Measurements from ENCODE around the gene SNCG. TPM values are rescaled to one million over a fixed set of nuclear protein-coding genes. Genes with fewer than 3 reads are reported as not detected.

SNCG gene
- total and polyA plus RNA-seq, 2 of the 8 experiments (the other 6 are each of a cell fraction or from before 2014, with no cell fraction given) = 4.4 to 12.2 TPM

- TF ChIP-seq CHD7 (IDR thresholded peaks at IDR 0.05; ENCODE audit: insufficient replicate concordance, low read length) (no peak), CTCF (IDR thresholded peaks at IDR 0.05; ENCODE audit: control extremely low read depth in 1 of 3, insufficient read depth in 1 of 3, low read depth in 1 of 3, low read length in 3 of 3) (no peak), NRF1 (IDR thresholded peaks at IDR 0.05; ENCODE audit: low read depth, low read length) (no peak), HDAC2 (IDR thresholded peaks at IDR 0.05; ENCODE audit: borderline replicate concordance in 1 of 2, low read depth in 2 of 2, low read length in 2 of 2) (no peak), POLR2AphosphoS5 (IDR thresholded peaks at IDR 0.05; ENCODE audit: low read depth, low read length) (no peak), EGR1 (IDR thresholded peaks at IDR 0.05; ENCODE audit: borderline replicate concordance, low read depth, low read length) (no peak), JUN (IDR thresholded peaks at IDR 0.05; ENCODE audit: low read depth, low read length) (no peak), SUZ12 (IDR thresholded peaks at IDR 0.05; ENCODE audit: low read length) (no peak), KDM4A (IDR thresholded peaks at IDR 0.05; ENCODE audit: low read depth, low read length, severe bottlenecking) (no peak)
Observed at GRCh38 chr10:86914734-86915133, 43.7 kb upstream of the SNCG start (continued).

Measured in H1 (cell line).